ENCODE measurements around the gene MYBPH.
A peak's percentile ranks its signal among the peaks of the same experiment; 100 is the strongest.

MYBPH gene

GRCh38 chr1:203175237-203175826, at the start of gene MYBPH:
Gene MYBPH (minus strand): TSS chr1:203175826. CDS start chr1:203175755, 71 bp downstream.
- no peak for DNase-seq

GRCh38 chr1:203225071-203225470, 49.4 kb upstream of the MYBPH start:
- DNase-seq = no peak

- no peak for DNase-seq
Measured at GRCh38 chr1:203223012-203223775, 47.6 kb upstream of the MYBPH start.

- DNase-seq = no peak
Measured at GRCh38 chr1:203219934-203220333, 44.3 kb upstream of the MYBPH start.

- no peak for DNase-seq
Measured at GRCh38 chr1:203219171-203219570, 43.5 kb upstream of the MYBPH start.

- no peak for DNase-seq
Measured at GRCh38 chr1:203217668-203218067, 42.0 kb upstream of the MYBPH start.

- no peak for DNase-seq
Measured at GRCh38 chr1:203217139-203217655, 41.6 kb upstream of the MYBPH start.

- DNase-seq = peak; percentile 78
Measured at GRCh38 chr1:203216274-203217138, 40.9 kb upstream of the MYBPH start.

- DNase-seq = no peak
Measured at GRCh38 chr1:203215573-203215972, 39.9 kb upstream of the MYBPH start.

GRCh38 chr1:203214871-203215270, 39.2 kb upstream of the MYBPH start:
- no peak for DNase-seq

GRCh38 chr1:203213126-203213525, 37.5 kb upstream of the MYBPH start:
- no peak for DNase-seq

- no peak for DNase-seq
Measured at GRCh38 chr1:203211812-203212211, 36.2 kb upstream of the MYBPH start.

GRCh38 chr1:203210988-203211387, 35.4 kb upstream of the MYBPH start:
- no peak for DNase-seq

GRCh38 chr1:203210350-203210749, 34.7 kb upstream of the MYBPH start:
- DNase-seq = no peak

- DNase-seq = no peak
Measured at GRCh38 chr1:203208181-203208580, 32.6 kb upstream of the MYBPH start.

- DNase-seq = no peak
Measured at GRCh38 chr1:203207751-203208150, 32.1 kb upstream of the MYBPH start.

GRCh38 chr1:203206129-203206687, 30.6 kb upstream of the MYBPH start:
- DNase-seq = no peak

- DNase-seq = no peak
Measured at GRCh38 chr1:203204756-203205155, 29.1 kb upstream of the MYBPH start.

GRCh38 chr1:203202431-203203245, 27.0 kb upstream of the MYBPH start:
- DNase-seq = no peak

GRCh38 chr1:203201516-203202205, 26.0 kb upstream of the MYBPH start:
- no peak for DNase-seq

GRCh38 chr1:203200916-203201315, 25.3 kb upstream of the MYBPH start:
- no peak for DNase-seq
